DOHH2 (cell line): ENCODE measurements around the gene CIDEB.

Experiments used
- H3F3A ChIP-seq: fragments of 200-600 bp; sonication (generic), shearing (Covaris generic); 2 replicates; pipeline ENCODE4 v1.6.0; 2016; ENCODE audit warnings: antibody characterized with exemption, mild to moderate bottlenecking; ENCODE audit not compliant: control insufficient read depth, insufficient read depth
- H3K27ac ChIP-seq: fragments of 200-600 bp; sonication (generic); 2 replicates; pipeline ENCODE4 v1.5.1; 2014; ENCODE audit warnings: low read depth, mild to moderate bottlenecking, low read length, moderate library complexity
- H3K27me3 ChIP-seq: fragments of 200-600 bp; sonication (generic); 2 replicates; pipeline ENCODE4 v1.6.1; 2014; ENCODE audit warnings: mild to moderate bottlenecking, low read length, mixed read lengths; ENCODE audit not compliant: control insufficient read depth
- H3K36me3 ChIP-seq: fragments of 200-600 bp; sonication (generic); 2 replicates; pipeline ENCODE4 v1.6.1; 2014; ENCODE audit warnings: mild to moderate bottlenecking, low read length, moderate library complexity, mixed read lengths; ENCODE audit not compliant: control insufficient read depth
- H3K4me1 ChIP-seq: fragments of 200-600 bp; sonication (generic); 2 replicates; pipeline ENCODE4 v1.6.1; 2014; ENCODE audit warnings: mild to moderate bottlenecking, low read length, mixed read lengths; ENCODE audit not compliant: control insufficient read depth
- H3K4me2 ChIP-seq: fragments of 200-600 bp; sonication (generic); 2 replicates; pipeline ENCODE4 v1.6.0; 2014; ENCODE audit warnings: mild to moderate bottlenecking, low read length, moderate library complexity
- H3K4me3 ChIP-seq: fragments of 200-600 bp; sonication (generic); 2 replicates; pipeline ENCODE4 v1.5.1; 2014; ENCODE audit warnings: mild to moderate bottlenecking, low read length, mixed read lengths
- H3K79me2 ChIP-seq: fragments of 200-600 bp; sonication (generic); 2 replicates; pipeline ENCODE4 v1.6.1; 2014; ENCODE audit warnings: mild to moderate bottlenecking, low read length, mixed read lengths; ENCODE audit not compliant: control insufficient read depth
- H3K9me2 ChIP-seq: fragments of 200-600 bp; sonication (generic); replicated peaks from 2 replicates; pipeline ENCODE4 v1.6.1; 2014; ENCODE audit warnings: mild to moderate bottlenecking, low read length, mixed read lengths; ENCODE audit not compliant: control insufficient read depth
- H3K9me3 ChIP-seq: fragments of 200-600 bp; sonication (generic); 2 replicates; pipeline ENCODE4 v1.6.1; 2014; ENCODE audit warnings: antibody characterized with exemption, low read length, mixed read lengths; ENCODE audit not compliant: control insufficient read depth, insufficient read depth
- H4K20me1 ChIP-seq: fragments of 200-600 bp; sonication (generic); 2 replicates; pipeline ENCODE4 v1.6.0; 2014; ENCODE audit warnings: low read depth, mild to moderate bottlenecking, antibody characterized with exemption, low read length, moderate library complexity; ENCODE audit not compliant: control insufficient read depth, insufficient read depth
- CTCF ChIP-seq: fragments of 200-600 bp; sonication (generic); IDR thresholded peaks from one replicate; pipeline ENCODE4 v1.5.1; 2014; ENCODE audit warnings: antibody characterized with exemption, mild to moderate bottlenecking, low read depth, low read length; ENCODE audit not compliant: poor library complexity, severe bottlenecking
- EZH2phosphoT487 ChIP-seq: fragments of 200-600 bp; sonication (generic); IDR thresholded peaks from 2 replicates; pipeline ENCODE4 v1.6.1; 2017; ENCODE audit warnings: borderline replicate concordance, mild to moderate bottlenecking, antibody characterized with exemption, low read length, moderate library complexity, mixed read lengths

The CIDEB gene

DNA sequence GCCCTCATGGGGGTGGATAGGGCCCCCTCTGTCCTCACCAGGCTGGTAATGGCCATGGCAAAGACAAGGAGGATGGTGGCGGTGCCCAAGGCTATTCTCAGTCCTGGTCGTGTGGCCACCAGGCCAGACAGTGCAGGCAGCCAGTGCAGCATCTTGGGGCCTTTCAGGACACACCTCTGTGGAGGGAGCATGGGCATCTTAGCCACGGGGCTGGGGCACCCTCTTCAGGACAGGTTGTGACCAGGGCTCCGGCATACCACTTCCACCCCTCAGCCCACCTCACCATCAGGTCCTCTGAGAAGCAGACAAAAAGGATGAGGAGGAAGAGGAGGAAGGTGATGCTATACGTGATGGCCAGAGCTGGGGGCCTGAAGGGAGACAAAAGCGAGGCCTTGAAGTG lies 16.2 kb upstream of the CIDEB start:
- H4K20me1 ChIP-seq = no peaks in the 10 kb centered on the region
- peaks cover 14% of the 10 kb centered on the region for H3K27me3 ChIP-seq
- H3K4me3 ChIP-seq = no peak overlapping the region
- H3K4me1 ChIP-seq = peaks cover 6% of the 10 kb centered on the region
- TF ChIP-seq EZH2phosphoT487 = no peak
- no peak for TF ChIP-seq CTCF
- no peaks in the 10 kb centered on the region for H3K79me2 ChIP-seq
- no peaks in the 10 kb centered on the region for H3F3A ChIP-seq
- H3K9me2 ChIP-seq = no peaks in the 10 kb centered on the region
- no peak overlapping the region for H3K27ac ChIP-seq
- no peak overlapping the region for H3K4me2 ChIP-seq
- no peaks in the 10 kb centered on the region for H3K36me3 ChIP-seq
- H3K9me3 ChIP-seq = no peaks in the 10 kb centered on the region

DNA sequence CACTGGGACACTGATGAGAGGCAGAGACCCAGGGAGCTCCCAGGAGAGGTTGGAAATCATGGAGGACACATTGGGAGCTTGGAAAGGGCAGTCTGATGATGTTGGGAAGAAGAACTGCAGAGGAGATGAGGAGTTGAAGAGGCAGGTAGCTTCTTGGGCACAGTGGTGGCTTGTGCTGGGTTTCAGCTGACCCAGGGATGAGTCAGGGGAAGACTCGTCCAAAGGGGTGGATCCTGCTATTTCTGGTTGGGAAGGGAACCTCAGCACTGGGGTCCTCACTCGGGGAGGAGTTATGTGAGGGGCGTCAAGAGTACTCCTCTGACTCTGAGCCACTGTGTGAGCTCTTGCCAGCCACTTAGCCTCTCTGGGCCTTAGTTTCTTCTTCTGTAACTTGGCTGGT lies 15.6 kb upstream of the CIDEB start:
- H3K9me3 ChIP-seq = no peaks in the 10 kb centered on the region
- no peak overlapping the region for H3K4me2 ChIP-seq
- H3K36me3 ChIP-seq = no peaks in the 10 kb centered on the region
- TF ChIP-seq CTCF = no peak
- no peak for TF ChIP-seq EZH2phosphoT487
- no peaks in the 10 kb centered on the region for H3F3A ChIP-seq
- no peaks in the 10 kb centered on the region for H3K79me2 ChIP-seq
- H3K4me1 ChIP-seq = peaks cover 6% of the 10 kb centered on the region
- no peak overlapping the region for H3K27ac ChIP-seq
- H3K9me2 ChIP-seq = no peaks in the 10 kb centered on the region
- H4K20me1 ChIP-seq = no peaks in the 10 kb centered on the region
- H3K4me3 ChIP-seq = no peak overlapping the region
- peaks cover 15% of the 10 kb centered on the region for H3K27me3 ChIP-seq

DNA sequence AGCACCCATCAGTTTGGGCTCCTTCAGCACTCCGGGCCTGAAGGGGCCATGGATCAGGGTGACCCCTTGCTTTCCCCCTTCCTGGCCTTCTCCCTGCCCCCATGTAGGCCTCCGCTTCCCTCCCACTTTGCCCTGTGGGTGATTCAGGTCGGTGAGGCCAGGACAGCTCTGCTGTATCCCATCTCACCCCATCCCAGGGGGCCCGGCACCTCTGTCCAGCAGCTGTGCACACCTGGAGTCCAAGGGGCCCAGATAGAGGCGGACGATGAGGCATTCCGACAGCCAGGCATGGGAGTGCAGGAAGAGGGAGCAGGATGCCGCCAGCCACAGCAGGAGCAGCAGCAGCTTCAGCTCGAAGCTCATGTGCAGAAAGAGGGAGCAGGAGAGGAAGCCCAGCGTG lies 14.9 kb upstream of the CIDEB start:
- no peaks in the 10 kb centered on the region for H3K9me2 ChIP-seq
- H4K20me1 ChIP-seq = no peaks in the 10 kb centered on the region
- H3K4me1 ChIP-seq = peaks cover 6% of the 10 kb centered on the region
- H3F3A ChIP-seq = 0 out of 2 replicates have a peak, but pooled peaks cover 3% of the 10 kb centered on the region
- TF ChIP-seq EZH2phosphoT487 = no peak
- TF ChIP-seq CTCF = no peak
- H3K4me3 ChIP-seq = no peak overlapping the region
- no peaks in the 10 kb centered on the region for H3K9me3 ChIP-seq
- no peak overlapping the region for H3K27ac ChIP-seq
- peaks cover 15% of the 10 kb centered on the region for H3K27me3 ChIP-seq
- no peaks in the 10 kb centered on the region for H3K36me3 ChIP-seq
- H3K79me2 ChIP-seq = no peaks in the 10 kb centered on the region
- H3K4me2 ChIP-seq = no peak overlapping the region
